C4-2B (cell line): ENCODE measurements around the gene PPARA.

Experiments
- ZFX ChIP-seq: fragments of 450-650 bp; IDR thresholded peaks from 2 replicates; pipeline ENCODE4 v1.6.1; 2017
- TF ChIP-seq, protein P1 (sequence below): fragments of 450-650 bp; conservative IDR thresholded peaks from 2 replicates; pipeline ENCODE4 v1.5.1; 2017; ENCODE audit warnings: mild to moderate bottlenecking

DNA sequence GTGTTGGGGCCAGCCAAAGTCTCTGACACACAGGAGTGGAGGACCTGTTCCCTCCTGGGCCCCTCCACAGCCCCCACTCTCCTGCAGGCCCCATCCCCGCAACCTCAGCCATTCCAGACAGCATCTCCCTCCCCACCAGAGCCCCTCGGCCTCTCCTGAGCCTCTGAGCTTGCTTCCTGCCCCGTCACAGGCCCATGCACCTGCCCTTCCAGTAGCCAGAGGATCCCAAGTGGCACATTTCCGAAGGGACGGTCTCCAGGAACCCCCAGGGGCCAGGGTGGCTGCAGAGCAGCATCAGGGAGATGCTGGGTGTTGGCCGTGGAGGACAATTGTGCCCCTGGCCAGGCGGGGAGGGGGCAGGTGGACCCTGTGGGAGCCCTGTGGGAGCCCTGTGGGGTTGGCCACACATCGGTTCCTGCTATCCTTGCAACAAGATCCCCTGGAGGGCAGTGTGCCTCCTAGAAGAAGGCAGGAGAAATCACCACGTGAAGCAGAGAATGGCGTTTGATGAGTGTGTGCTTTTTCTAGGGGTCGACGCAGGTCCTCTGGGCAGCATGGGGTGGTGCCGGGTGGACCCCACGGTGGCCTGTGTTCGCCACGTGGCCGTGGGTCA, 45.3 kb upstream of the PPARA start:
- TF ChIP-seq, protein P1, sequence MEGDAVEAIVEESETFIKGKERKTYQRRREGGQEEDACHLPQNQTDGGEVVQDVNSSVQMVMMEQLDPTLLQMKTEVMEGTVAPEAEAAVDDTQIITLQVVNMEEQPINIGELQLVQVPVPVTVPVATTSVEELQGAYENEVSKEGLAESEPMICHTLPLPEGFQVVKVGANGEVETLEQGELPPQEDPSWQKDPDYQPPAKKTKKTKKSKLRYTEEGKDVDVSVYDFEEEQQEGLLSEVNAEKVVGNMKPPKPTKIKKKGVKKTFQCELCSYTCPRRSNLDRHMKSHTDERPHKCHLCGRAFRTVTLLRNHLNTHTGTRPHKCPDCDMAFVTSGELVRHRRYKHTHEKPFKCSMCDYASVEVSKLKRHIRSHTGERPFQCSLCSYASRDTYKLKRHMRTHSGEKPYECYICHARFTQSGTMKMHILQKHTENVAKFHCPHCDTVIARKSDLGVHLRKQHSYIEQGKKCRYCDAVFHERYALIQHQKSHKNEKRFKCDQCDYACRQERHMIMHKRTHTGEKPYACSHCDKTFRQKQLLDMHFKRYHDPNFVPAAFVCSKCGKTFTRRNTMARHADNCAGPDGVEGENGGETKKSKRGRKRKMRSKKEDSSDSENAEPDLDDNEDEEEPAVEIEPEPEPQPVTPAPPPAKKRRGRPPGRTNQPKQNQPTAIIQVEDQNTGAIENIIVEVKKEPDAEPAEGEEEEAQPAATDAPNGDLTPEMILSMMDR, result no peak
- no peak; the same call in 1 of the 2 replicates for TF ChIP-seq ZFX
